A204.1 (cell line): Measurements from ENCODE around the gene NPHS1.

ENCODE experiments used
- FAIRE-seq: peaks from 2 replicates; lab custom pipeline; 2012; peaks lifted over from hg19 to GRCh38; lab: Jason Lieb, UNC

Gene NPHS1

GRCh38 chr19:35786299-35787160 is 65.8 kb downstream of the NPHS1 start:
- no peak for FAIRE-seq

- no peak for FAIRE-seq
Observed at GRCh38 chr19:35785339-35785627, 67.0 kb downstream of the NPHS1 start.

GRCh38 chr19:35784503-35785338 is 67.6 kb downstream of the NPHS1 start:
- FAIRE-seq: no peak

GRCh38 chr19:35783469-35784434 is 68.6 kb downstream of the NPHS1 start:
- FAIRE-seq: no peak

- no peak for FAIRE-seq
Observed at GRCh38 chr19:35782589-35782988, 69.7 kb downstream of the NPHS1 start.

GRCh38 chr19:35781650-35782049 is 70.7 kb downstream of the NPHS1 start:
- FAIRE-seq: no peak

- FAIRE-seq: no peak
Observed at GRCh38 chr19:35780717-35781116, 71.6 kb downstream of the NPHS1 start.

GRCh38 chr19:35780058-35780457 is 72.2 kb downstream of the NPHS1 start:
- no peak for FAIRE-seq

GRCh38 chr19:35779033-35779432 is 73.3 kb downstream of the NPHS1 start:
- FAIRE-seq: no peak

GRCh38 chr19:35777961-35778360 is 74.3 kb downstream of the NPHS1 start:
- no peak for FAIRE-seq

GRCh38 chr19:35777086-35777841 is 75.0 kb downstream of the NPHS1 start:
- FAIRE-seq: no peak

GRCh38 chr19:35776102-35776788 is 76.1 kb downstream of the NPHS1 start:
- no peak for FAIRE-seq
